ENCODE results near the gene ZNF503.

ZNF503 gene

GRCh38 chr10:75431180-75432111 is 29.9 kb upstream of the ZNF503 start, which contains the start of gene LRMDA:
LRMDA (plus strand) TSS chr10:75431624.
- DNase-seq (ENCODE audit: low read depth, low spot score) = no peak

GRCh38 chr10:75430000-75430763 is 28.6 kb upstream of the ZNF503 start:
- peak; percentile 42 for DNase-seq (ENCODE audit: low read depth, low spot score)

DNA sequence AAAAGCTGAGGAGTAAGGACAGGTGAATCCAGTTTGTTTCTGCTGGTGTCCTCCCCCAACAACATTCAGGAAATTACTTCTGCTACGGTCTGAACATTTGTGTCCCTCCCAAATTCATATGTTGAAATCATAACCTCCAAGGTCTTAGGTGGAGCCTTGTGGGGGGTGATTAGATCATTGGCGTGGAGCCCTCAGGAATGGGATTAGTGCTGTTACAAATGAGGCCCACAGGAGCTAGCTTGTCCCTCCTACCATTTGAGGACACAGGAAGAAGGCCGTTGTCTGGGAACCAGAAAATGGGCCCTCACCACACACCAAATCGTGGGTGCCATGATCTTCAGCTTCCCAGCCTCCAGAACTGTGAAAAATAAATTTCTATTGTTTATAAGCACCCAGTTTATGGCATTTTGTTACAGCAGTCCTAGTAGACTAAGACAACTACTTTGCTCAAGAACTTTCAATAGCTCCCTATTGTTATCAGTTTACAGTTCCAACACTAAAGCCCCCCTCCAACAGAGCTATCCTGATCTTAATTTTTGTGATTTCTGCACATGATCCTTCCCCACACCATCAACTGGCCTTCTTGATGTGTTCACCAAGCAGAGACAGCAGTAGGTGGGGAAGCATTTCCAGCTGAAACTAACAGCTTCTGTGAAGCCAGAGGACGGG is 27.7 kb upstream of the ZNF503 start:
- no peak for DNase-seq (ENCODE audit: low read depth, low spot score)

DNA sequence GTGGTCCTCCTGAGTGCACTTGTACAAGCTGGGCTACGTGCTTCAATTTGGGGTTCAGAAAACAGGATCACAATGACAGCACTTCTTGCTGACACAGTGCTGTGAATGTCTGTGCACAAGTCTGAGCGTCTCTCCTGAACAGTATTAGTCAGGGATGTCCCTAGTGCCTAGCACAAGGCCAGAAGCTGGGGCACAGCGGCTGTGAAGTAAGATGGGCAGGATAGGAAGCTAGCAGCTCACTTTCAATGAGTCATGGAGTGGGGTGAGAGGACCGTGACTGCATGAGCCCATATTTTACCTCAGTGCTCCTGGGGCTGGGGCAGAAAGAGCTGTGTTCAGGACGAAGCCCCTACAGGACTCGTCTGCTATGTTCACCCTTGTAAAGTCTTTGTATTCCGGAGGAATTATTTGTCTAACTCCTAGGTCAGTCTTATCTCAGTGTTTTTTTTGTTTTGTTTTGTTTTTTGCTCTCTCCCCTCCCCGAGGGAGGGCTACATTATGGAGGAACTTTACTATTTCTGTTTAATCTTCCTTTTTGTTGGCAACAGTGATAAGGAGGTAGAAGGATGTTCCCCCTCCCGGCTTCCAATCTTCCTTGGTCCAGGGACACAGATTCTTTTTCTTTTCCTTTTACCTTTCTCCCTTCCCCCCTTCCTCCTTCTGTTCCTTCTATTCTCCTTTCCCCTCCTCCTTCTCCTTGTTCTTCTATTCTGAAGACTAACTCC is 27.0 kb upstream of the ZNF503 start:
- DNase-seq (ENCODE audit: low read depth, low spot score) = no peak

DNA sequence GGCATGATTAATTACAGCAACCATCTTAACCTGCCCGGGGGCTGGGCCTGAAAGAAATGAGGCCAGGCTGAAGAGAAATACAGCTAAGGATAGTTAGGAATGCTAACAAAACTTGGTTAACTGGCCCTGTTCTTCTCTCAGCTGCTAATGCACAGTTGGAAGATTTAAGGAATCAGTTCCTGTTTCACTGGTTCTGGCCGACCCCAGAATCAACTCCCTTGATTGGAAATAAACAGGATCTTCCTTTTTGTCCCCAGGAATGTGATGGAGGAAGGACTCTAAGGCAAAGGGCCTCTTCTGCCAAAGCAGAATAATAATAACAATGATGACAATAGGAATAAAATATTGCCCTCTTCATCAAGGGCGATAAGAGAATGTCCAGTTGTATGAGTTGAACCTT is 26.4 kb upstream of the ZNF503 start:
- DNase-seq (ENCODE audit: low read depth, low spot score) = no peak

DNA sequence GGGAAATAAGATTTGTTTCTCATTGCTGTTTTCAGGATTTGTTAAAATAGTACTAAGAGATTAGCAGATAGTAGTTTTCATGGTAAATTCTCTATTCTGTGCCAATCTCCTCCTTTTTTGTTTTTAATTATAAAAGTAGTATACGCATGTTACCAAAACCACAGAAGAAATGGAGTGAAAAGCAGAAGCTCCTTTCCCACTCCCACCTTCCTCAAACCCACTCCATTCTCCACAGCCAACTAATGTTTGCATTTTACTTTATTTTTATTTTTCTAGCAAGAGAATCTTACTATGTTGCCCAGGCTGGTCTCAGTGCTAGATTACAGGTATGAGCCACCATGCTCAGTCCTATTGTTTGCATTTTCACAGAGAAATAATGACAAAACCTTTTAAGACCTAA is 25.3 kb upstream of the ZNF503 start:
- no peak for DNase-seq (ENCODE audit: low read depth, low spot score)

DNA sequence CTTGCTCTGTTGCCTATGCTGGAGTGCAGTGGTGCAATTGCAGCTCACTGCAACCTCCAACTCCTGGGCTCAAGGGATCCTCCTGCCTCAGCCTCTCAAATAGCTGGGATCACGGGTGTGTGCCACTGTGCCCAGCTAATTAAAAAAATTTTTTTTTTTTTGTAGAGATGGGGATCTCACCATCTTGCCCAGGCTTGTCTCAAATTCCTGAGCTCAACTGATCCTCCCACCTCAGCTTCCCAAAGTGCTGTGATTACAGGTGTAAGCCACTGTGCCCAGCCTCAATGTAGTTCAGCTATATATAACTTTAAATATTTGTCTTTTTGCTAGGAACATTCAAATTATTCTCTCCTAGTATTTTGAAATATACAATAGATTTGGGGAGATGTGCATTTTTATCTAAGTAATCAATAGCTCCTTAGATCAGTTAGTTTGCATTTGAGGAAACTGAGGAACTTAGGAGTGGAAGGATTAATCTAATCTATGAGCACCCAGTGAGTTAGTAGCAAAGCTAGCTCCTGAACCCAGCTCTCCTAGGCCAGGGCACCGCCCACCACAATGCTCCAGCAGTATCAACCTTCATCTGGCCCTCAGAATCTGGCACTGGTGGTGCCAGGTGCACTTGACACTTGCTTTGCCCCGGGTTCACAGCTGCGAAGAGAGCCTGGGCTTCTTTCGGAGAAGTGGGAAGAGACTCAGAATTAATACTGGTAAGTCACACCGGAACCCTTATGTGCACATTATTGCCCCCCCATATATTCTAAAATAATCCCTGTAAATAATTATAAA is 23.9 kb upstream of the ZNF503 start:
- DNase-seq (ENCODE audit: low read depth, low spot score) = no peak

GRCh38 chr10:75424571-75424970 is 23.0 kb upstream of the ZNF503 start:
- no peak for DNase-seq (ENCODE audit: low read depth, low spot score)

DNA sequence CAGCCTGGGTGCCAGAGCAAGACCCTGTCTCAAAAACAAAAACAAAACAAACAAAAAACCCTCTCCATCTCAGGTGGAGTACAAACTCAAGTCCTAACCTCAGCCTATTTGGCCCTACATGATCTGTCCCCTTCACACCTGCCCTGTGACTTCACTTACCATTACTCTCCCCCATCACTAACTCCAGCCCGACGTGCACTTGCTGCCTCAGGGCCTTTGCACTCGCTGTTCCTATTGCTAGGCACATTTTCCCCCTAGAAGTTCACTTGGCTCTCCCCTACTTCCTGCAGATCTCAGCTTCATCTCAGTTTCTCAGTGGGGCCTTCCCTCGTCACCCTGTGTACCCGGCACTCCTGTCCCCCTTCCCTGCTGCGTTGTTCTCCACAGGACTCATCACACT is 21.3 kb upstream of the ZNF503 start:
- no peak for DNase-seq (ENCODE audit: low read depth, low spot score)

DNA sequence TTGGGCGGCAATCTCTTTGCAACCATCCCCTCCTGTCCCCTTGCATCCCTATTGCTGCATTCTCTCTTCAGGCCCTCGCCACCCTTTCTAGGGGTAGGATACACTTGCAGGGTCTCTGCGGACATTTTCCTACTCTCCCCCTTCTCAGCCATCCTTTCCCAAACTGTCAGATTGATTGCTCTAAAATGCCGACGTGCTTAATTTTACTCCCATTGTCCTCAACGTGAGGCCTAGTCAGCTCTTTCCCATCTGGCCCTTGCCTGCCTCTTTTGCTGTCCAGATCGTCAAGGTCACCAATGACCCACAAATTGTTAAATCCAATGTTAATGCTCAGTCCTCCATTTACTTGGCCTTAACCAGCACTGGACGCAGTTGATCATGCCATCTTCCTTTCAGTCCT is 17.1 kb upstream of the ZNF503 start:
- DNase-seq (ENCODE audit: low read depth, low spot score) = no peak

GRCh38 chr10:75418293-75418692 is 16.7 kb upstream of the ZNF503 start:
- DNase-seq (ENCODE audit: low read depth, low spot score) = no peak

DNA sequence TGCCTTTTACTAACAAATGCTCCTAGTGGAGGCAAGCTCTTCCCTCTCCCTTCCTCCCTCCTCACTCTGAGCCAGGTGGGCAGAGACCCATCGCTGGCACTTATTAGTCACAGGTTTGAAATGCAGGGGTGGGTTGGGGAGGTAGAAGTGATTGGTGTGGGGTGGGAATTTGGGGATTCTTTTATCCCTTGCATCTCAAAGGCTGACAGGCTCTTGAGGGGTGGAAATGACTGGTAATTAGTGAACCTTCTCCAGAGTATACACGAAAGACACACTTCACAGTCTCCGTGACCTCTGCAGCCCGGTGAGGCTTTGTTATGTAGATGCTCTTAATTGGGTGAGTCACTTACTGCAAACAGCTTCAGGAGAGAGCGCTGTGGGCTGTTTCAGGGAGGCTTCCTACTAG is 16.0 kb upstream of the ZNF503 start:
- peak; percentile 93 for DNase-seq (ENCODE audit: low read depth, low spot score)

DNA sequence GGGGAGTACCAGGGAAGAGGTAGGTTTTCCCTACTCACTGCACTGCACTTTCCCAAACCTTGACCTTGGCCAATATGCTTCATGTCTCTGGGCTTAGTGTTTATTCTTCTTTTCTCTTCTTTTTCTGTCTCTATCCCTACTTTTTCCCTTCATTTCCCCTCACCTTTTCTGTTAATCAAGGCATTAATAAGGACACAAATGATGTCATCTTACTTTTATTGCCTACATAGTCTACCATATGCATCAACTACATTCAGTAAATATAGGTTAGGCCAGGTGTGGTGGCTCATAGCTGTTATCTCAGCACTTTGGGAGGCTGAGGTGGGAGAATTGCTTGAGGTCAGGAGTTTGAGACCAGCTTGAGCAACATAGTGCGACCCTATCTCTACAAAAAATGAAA is 13.0 kb upstream of the ZNF503 start:
- DNase-seq (ENCODE audit: low read depth, low spot score) = no peak

DNA sequence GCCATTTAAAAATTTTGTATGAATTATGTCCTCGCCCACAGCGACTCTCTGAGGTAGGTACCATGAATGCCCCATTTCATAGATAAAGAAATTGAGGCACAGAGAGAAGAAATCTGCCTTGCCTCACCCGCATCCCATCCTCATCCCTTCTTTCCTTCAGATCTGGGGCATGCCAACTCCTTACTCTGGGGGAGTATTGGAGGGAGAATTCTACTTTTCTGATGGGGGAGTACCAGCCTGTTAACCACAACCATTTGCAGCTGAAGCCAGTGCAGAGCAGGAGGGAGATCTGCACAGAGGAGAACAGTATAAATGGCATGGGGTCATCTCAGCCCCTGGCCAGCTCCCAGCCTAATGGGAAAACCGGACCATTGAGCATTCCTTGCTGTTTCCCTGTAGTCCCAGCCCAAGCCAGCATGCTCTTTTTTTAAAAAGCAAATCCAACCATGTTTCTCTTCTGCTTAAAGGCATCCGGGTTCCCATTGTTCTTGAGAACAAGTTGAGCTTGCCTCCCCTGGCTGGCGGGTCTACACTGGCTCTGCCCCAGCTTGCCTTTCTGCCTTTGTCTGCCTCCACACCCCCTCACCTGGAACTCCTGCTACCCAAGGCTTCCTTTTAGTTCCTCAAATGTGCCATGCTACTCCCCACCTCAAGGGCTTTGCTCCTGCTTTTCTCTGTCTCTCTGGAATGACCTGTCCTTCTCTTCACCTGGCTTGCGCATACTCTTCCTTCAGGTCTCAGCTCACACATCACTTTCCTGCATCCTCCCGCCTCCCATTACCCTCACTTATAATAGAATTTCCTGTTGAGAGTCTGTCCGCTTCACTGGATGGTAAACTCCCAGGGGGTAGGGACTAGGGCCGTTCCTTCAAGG is 8.8 kb upstream of the ZNF503 start:
- DNase-seq (ENCODE audit: low read depth, low spot score) = no peak

DNA sequence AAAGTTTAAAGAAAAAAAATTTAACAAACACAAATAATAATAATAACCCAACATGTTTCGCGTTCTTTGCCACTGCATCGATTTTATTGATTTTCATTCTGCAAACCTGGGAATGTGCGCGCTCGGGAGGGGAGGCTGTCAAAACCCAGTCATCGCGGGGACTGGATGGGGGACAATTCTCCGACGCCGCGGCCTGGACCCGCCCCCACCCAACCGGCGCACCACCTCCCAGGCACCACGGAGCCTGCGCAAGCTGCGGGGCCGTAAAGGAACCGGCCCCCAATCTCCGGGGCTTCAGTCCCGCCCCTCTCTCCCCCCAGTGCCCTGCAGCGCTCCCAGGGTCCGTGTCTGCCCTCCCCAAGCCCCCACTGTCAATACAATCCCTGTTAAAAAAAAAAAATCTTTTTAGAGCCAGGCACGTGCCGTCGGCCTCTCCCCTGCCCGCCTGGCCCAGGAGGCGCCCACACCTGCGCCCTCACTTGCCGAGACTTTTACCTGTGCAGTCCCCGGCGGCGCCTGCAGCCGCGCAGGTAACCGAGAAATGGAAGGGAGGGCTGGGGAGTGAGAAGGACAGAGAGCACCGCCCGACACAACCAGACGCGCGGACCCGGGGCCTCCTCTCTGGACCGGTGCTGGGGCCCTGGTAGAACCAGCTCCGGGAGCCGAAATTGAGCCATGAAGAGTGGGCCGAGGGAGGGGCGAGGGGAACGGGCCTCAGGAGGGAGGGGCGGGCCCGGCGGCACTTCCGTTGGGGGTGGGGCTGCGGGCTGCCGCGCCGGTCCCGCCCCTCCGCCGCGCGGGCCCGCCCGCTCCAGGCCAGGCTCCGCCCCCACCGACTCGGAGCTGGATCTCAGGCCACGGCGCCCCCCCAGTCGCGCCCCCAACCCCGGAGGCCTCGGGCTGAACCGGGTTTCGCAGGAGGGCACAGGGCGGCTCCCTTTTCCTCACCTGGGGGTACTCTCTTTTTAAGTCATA is 7.6 kb upstream of the ZNF503 start:
- DNase-seq (ENCODE audit: low read depth, low spot score) = no peak

- no peak for DNase-seq (ENCODE audit: low read depth, low spot score)
Measured at GRCh38 chr10:75408509-75408875, 6.9 kb upstream of the ZNF503 start.

- no peak for DNase-seq (ENCODE audit: low read depth, low spot score)
Measured at GRCh38 chr10:75407713-75408508, 6.3 kb upstream of the ZNF503 start.

DNA sequence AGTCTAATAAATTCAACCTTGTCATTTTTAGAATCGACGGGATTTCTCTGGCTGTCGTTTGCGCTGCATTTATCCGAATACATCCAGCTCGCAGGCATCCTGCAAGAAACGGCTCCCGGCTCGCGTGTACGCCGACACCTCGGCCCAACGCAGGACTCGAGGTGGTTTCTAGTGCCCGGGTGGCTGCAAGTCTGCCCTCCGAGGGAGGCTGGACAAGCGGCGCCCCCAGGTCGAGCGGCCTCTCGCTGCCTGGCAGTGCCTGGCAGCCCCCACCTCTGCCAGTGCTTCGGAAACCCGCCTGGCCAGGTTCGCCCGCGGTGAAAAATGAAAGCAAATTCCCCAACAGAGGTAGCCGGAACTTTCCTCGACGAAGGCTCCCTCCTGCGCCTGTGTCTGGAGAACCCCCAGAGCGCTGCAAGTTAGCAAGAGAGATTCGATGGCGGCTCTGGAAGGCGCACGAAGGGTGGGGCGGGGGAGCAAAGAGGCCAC is 5.7 kb upstream of the ZNF503 start:
- DNase-seq (ENCODE audit: low read depth, low spot score) = no peak
